Smooth muscle cell (in vitro differentiated cells): Measurements from ENCODE around the gene AGAP1. TPM values are rescaled to one million over a fixed set of nuclear protein-coding genes. Genes with fewer than 3 reads are reported as not detected.

Experiments
- DNase-seq: peaks from one replicate; lab custom pipeline; 2025; ENCODE audit not compliant: unreplicated experiment; lab: John Stamatoyannopoulos, UW
- H2AFZ ChIP-seq: fragments of 200-600 bp; sonication (generic); 2 replicates; pipeline ENCODE4 v1.6.0; 2016; ENCODE audit warnings: antibody characterized with exemption, low read depth, mild to moderate bottlenecking
- H3F3A ChIP-seq: fragments of 200-600 bp; sonication (generic); 2 replicates; pipeline ENCODE4 v1.6.0; 2017; ENCODE audit warnings: antibody characterized with exemption, low read depth
- H3K27ac ChIP-seq: fragments of 200-600 bp; sonication (generic); 2 replicates; pipeline ENCODE4 v1.5.1; 2016; ENCODE audit warnings: low read depth, mild to moderate bottlenecking
- H3K27me3 ChIP-seq: fragments of 200-600 bp; sonication (generic); 2 replicates; pipeline ENCODE4 v1.6.1; 2016; ENCODE audit warnings: low read depth, mild to moderate bottlenecking
- H3K36me3 ChIP-seq: fragments of 200-600 bp; sonication (generic); 2 replicates; pipeline ENCODE4 v1.5.1; 2016; ENCODE audit warnings: low read depth
- H3K4me1 ChIP-seq: fragments of 200-600 bp; sonication (generic); 2 replicates; pipeline ENCODE4 v1.5.1; 2016; ENCODE audit warnings: low read depth
- H3K4me2 ChIP-seq: fragments of 200-600 bp; sonication (generic); 2 replicates; pipeline ENCODE4 v1.6.0; 2016; ENCODE audit warnings: mild to moderate bottlenecking
- H3K4me3 ChIP-seq: fragments of 200-600 bp; sonication (generic); 2 replicates; pipeline ENCODE4 v1.5.1; 2016; ENCODE audit warnings: mild to moderate bottlenecking
- H3K79me2 ChIP-seq: fragments of 200-600 bp; sonication (generic); 2 replicates; pipeline ENCODE4 v1.6.0; 2016; ENCODE audit warnings: low read depth, mild to moderate bottlenecking
- H3K9ac ChIP-seq: fragments of 200-600 bp; sonication (generic); 2 replicates; pipeline ENCODE4 v1.6.0; 2016; ENCODE audit warnings: low read depth
- H3K9me3 ChIP-seq: fragments of 200-600 bp; sonication (generic); replicated peaks from 2 replicates; pipeline ENCODE4 v1.5.1; 2016; ENCODE audit warnings: low read depth
- H4K20me1 ChIP-seq: fragments of 200-600 bp; sonication (generic); 2 replicates; pipeline ENCODE4 v1.6.0; 2016; ENCODE audit warnings: low read depth
- WGBS: methylation state at CpG from one replicate; pipeline ENCODE4 v1.1.7; 2016; ENCODE audit warnings: low lambda C conversion rate; 5-methylcytosine and 5-hydroxymethylcytosine counted together
- polyA plus RNA-seq: library from polyadenylated mRNA; unstranded; fragments of >200 nt; fragmentation: Nextera tagmentation; extraction: Ambion mirVana; gene quantifications from 2 replicates; pipeline ENCODE4 v1.2.1, GENCODE V29; 2016
- total RNA-seq: library from RNA; depleted of rRNA; stranded (reverse); fragments of >200 nt; gene quantifications from 2 replicates; pipeline ENCODE4 v1.2.3, GENCODE V29; 2014
- TF ChIP-seq, protein P1 (sequence below): fragments of 200-600 bp; sonication (generic); IDR thresholded peaks from 2 replicates; pipeline ENCODE4 v1.5.1; 2017; ENCODE audit warnings: borderline replicate concordance, mild to moderate bottlenecking, antibody characterized with exemption; ENCODE audit not compliant: insufficient read depth, poor library complexity, severe bottlenecking

Gene AGAP1
- total and polyA plus RNA-seq, 2 experiments from 2014 or later: 3.9 to 9.8 TPM

DNA sequence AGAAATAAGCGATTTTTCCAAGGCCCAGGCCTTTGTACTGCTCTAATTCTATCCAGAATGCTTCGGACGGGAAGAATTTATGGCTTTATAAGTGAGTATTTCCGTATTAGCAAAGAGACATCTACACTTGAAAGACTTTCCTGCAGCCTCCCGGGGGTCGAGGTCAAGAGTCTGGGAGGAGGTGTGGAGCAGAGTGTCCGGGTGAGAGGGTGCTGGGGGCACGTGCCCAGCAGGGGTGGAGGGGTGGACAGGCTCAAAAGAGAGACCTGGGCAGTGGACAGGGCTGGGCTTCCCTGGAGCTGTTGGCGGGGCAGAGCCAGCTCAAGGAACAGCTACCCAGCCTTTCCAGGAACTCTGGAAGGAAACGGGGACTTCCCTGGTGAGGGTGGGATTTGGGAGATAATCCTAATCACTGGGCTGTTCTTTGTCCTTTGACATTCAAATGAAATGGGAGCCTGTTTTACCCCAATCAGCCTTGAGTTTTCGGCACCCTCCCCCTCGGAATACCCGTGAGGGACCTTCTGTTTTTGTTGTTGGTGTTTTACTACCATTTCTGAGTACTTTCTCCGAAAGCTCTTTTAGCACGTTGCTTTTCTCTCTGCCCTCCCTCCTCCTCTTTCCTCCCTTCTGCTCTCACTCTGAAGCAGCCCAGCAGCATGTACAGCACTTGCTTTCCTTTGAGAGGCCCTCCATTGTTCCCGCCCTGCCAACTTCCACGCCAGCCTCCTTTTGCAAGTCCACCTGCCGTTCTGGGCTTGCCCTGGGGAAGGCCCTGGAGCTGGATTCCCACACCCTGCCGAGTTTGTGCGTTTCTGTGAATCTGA, 164.7 kb downstream of the AGAP1 start:
- no peaks in the 10 kb centered on the region for H3K9me3 ChIP-seq
- DNase-seq: no peak
- H3K79me2 ChIP-seq: peaks cover 27% of the 10 kb centered on the region
- TF ChIP-seq, protein P1, sequence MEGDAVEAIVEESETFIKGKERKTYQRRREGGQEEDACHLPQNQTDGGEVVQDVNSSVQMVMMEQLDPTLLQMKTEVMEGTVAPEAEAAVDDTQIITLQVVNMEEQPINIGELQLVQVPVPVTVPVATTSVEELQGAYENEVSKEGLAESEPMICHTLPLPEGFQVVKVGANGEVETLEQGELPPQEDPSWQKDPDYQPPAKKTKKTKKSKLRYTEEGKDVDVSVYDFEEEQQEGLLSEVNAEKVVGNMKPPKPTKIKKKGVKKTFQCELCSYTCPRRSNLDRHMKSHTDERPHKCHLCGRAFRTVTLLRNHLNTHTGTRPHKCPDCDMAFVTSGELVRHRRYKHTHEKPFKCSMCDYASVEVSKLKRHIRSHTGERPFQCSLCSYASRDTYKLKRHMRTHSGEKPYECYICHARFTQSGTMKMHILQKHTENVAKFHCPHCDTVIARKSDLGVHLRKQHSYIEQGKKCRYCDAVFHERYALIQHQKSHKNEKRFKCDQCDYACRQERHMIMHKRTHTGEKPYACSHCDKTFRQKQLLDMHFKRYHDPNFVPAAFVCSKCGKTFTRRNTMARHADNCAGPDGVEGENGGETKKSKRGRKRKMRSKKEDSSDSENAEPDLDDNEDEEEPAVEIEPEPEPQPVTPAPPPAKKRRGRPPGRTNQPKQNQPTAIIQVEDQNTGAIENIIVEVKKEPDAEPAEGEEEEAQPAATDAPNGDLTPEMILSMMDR: no peak
- no peaks in the 10 kb centered on the region for H3K36me3 ChIP-seq
- peaks cover 5% of the 10 kb centered on the region for H3F3A ChIP-seq
- WGBS: 11% methylated on average over 20 of the region's 20 CpGs
- no peaks in the 10 kb centered on the region for H3K27me3 ChIP-seq
- H3K9ac ChIP-seq: no peak overlapping the region
- peaks cover 33% of the 10 kb centered on the region for H3K4me1 ChIP-seq
- no peak overlapping the region for H3K4me3 ChIP-seq
- no peak overlapping the region for H2AFZ ChIP-seq
- no peak overlapping the region for H3K27ac ChIP-seq
- peak overlapping the region; percentile 55 for H3K4me2 ChIP-seq
- H4K20me1 ChIP-seq: peaks cover 100% of the 10 kb centered on the region

DNA sequence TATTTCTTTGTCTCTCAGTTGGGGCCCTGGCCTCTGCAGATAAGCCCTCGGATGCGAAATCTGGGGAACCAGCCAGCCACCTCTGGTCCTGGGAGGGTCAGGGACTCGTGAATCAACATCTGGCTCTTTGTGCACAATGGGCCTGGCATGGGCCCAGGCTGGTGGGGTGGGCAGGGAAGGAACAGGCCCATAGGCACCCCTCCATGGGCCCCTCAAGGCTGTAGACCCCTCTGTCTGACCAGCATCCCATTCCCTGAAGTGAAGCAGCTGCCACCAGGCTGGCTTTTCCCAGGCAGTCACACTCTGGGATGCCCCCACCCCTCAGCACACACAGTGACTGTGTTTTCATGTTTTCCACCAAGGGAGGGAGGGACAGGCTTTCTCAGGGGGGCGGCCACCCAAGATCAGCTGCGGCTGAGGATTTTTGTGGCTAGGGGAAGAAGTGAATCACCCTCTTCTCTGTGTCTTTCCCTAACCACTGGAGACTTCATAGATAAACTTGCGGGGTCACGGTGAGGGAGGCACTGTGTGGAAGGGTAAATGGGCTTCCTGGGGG, 166.0 kb downstream of the AGAP1 start:
- TF ChIP-seq, protein P1: no peak
- H3K79me2 ChIP-seq: peaks cover 24% of the 10 kb centered on the region
- no peak overlapping the region for H3K4me3 ChIP-seq
- peaks cover 100% of the 10 kb centered on the region for H4K20me1 ChIP-seq
- H3K9me3 ChIP-seq: no peaks in the 10 kb centered on the region
- peaks cover under 1% of the 10 kb centered on the region for H3K27me3 ChIP-seq
- peak overlapping the region; percentile 68 for H3K4me2 ChIP-seq
- peaks cover 33% of the 10 kb centered on the region for H3K4me1 ChIP-seq
- H2AFZ ChIP-seq: no peak overlapping the region
- H3K27ac ChIP-seq: no peak overlapping the region
- H3K9ac ChIP-seq: peak overlapping the region; percentile 10
- peak; percentile 38 for DNase-seq
- 17% methylated on average over 7 of the region's 7 CpGs for WGBS
- peaks cover 5% of the 10 kb centered on the region for H3F3A ChIP-seq
- H3K36me3 ChIP-seq: no peaks in the 10 kb centered on the region

DNA sequence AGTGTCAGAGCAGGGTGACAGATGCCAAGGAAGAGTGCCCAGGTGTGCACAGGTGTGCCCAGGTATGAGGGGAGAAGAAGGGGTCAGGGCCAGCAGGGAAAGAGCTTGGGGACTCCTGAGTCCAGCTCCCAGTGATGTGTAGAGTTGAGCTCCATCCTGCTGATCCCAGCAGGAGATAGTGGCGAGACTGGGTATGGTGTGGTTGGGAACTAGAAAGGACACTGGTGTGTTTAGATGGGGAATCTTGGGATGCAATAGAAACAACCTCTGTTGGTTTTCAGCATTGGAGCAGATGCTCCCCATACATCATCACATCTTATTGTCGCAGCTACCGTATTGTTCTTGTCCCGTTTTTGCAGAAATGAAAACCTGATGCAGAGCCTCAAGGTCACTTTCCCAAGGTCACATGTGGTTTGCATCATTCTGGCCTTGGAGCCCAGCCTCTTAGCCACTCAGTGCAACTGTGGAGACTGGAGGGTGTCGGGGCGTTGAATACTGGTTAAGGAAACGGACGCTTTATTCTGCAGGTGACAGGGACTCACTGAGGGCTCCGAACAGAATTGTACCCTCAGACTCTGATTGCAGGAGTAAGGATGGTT, 166.7 kb downstream of the AGAP1 start:
- Histone ChIP-seq H3K27ac (no peak overlapping the region), H3K79me2 (peaks cover 24% of the 10 kb centered on the region), H3K4me1 (peaks cover 35% of the 10 kb centered on the region), H3K9ac (no peak overlapping the region), H3K9me3 (no peaks in the 10 kb centered on the region), H3K4me2 (peak overlapping the region; percentile 21), H3K4me3 (no peak overlapping the region), H2AFZ (no peak overlapping the region), H3K36me3 (no peaks in the 10 kb centered on the region), H3K27me3 (peaks cover 8% of the 10 kb centered on the region), H4K20me1 (peaks cover 100% of the 10 kb centered on the region), H3F3A (peaks cover 5% of the 10 kb centered on the region)
- 93% methylated on average over 9 of the region's 9 CpGs for WGBS
- TF ChIP-seq, protein P1: no peak
- no peak for DNase-seq
